Measurements from ENCODE around the gene HPCAL1.

The HPCAL1 gene

DNA sequence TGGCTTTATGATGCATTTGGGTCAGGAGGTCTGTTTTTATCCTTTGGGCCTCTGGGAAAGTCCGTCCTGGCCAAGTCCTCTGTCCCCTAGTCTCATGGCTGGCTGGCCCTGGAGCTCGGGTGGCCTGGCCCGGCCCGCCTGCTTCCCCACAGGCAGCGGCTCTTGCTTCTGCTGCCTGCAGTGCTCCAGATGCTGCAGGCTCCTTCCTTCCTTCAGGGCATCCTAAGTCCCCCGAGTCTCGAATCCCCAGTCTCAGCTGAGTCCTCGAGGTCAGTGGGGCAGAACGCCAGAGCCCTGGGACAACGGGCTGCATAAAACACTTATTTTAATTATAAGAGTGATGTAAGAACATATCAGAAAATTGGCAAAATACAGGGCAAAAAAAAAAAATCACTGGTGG lies 71.2 kb downstream of the HPCAL1 start:
- Histone ChIP-seq H3K9me2 (replicated peaks; ENCODE audit: control insufficient read depth, low read length) (no peaks in the 10 kb centered on the region), H3K9me3 (ENCODE audit: control insufficient read depth, insufficient read depth, low read length) (no peaks in the 10 kb centered on the region), H4K20me1 (ENCODE audit: control insufficient read depth, insufficient read depth, low read depth, low read length) (no peaks in the 10 kb centered on the region), H3K4me3 (ENCODE audit: low read length) (no peak overlapping the region), H3K27ac (ENCODE audit: low read depth, low read length) (no peak overlapping the region), H3K27me3 (ENCODE audit: control insufficient read depth, low read length) (no peaks in the 10 kb centered on the region), H3F3A (ENCODE audit: control insufficient read depth, insufficient read depth) (peaks cover 8% of the 10 kb centered on the region; the same call in 1 of the 2 replicates), H3K4me2 (ENCODE audit: low read length) (no peak overlapping the region), H3K4me1 (ENCODE audit: control insufficient read depth, low read length) (peaks cover 47% of the 10 kb centered on the region), H3K36me3 (ENCODE audit: control insufficient read depth, low read length) (no peaks in the 10 kb centered on the region), H3K79me2 (ENCODE audit: control insufficient read depth, low read length) (peaks cover 2% of the 10 kb centered on the region; the same call in 1 of the 2 replicates)
- TF ChIP-seq, protein P1, sequence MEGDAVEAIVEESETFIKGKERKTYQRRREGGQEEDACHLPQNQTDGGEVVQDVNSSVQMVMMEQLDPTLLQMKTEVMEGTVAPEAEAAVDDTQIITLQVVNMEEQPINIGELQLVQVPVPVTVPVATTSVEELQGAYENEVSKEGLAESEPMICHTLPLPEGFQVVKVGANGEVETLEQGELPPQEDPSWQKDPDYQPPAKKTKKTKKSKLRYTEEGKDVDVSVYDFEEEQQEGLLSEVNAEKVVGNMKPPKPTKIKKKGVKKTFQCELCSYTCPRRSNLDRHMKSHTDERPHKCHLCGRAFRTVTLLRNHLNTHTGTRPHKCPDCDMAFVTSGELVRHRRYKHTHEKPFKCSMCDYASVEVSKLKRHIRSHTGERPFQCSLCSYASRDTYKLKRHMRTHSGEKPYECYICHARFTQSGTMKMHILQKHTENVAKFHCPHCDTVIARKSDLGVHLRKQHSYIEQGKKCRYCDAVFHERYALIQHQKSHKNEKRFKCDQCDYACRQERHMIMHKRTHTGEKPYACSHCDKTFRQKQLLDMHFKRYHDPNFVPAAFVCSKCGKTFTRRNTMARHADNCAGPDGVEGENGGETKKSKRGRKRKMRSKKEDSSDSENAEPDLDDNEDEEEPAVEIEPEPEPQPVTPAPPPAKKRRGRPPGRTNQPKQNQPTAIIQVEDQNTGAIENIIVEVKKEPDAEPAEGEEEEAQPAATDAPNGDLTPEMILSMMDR (IDR thresholded peaks at IDR 0.05; ENCODE audit: low read depth, low read length, poor library complexity, severe bottlenecking): no peak
- no peak for TF ChIP-seq EZH2phosphoT487 (IDR thresholded peaks at IDR 0.05; ENCODE audit: borderline replicate concordance, low read length)

DNA sequence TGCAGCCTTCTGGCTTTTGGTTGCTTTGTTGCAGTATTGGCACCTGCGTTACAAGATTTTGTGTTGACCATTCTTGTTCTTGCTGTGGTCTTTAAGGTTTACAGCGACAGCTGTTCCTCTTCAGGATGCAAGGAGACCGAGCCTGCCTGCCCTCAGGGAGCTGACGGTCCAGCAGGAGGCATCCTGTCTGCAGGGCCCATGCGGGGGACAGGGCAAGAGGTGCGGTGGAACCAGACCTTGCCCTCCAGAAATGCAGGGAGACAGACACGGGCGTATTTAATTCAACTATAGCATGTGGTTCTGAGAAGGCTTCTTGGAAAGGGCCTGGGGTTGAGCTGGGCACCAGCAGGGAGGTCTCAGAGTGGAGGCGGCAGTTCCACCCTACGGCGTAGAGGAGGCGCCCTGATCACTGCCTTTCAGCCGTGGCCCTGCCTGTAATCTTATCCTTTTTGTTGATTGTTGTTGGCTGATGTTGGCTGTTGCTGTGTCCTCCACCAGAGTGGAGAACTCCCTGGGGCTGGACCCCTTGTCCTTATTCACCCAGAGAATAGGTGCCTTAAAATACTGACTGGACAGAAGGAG lies 71.7 kb downstream of the HPCAL1 start:
- Histone ChIP-seq H4K20me1 (ENCODE audit: control insufficient read depth, insufficient read depth, low read depth, low read length) (no peaks in the 10 kb centered on the region), H3K4me3 (ENCODE audit: low read length) (no peak overlapping the region), H3K36me3 (ENCODE audit: control insufficient read depth, low read length) (no peaks in the 10 kb centered on the region), H3K4me2 (ENCODE audit: low read length) (no peak overlapping the region), H3K9me2 (replicated peaks; ENCODE audit: control insufficient read depth, low read length) (no peaks in the 10 kb centered on the region), H3F3A (ENCODE audit: control insufficient read depth, insufficient read depth) (peaks cover 8% of the 10 kb centered on the region; the same call in 1 of the 2 replicates), H3K4me1 (ENCODE audit: control insufficient read depth, low read length) (peaks cover 52% of the 10 kb centered on the region), H3K9me3 (ENCODE audit: control insufficient read depth, insufficient read depth, low read length) (no peaks in the 10 kb centered on the region), H3K79me2 (ENCODE audit: control insufficient read depth, low read length) (peaks cover 6% of the 10 kb centered on the region), H3K27ac (ENCODE audit: low read depth, low read length) (no peak overlapping the region), H3K27me3 (ENCODE audit: control insufficient read depth, low read length) (no peaks in the 10 kb centered on the region)
- no peak for TF ChIP-seq EZH2phosphoT487 (IDR thresholded peaks at IDR 0.05; ENCODE audit: borderline replicate concordance, low read length)
- TF ChIP-seq, protein P1 (IDR thresholded peaks at IDR 0.05; ENCODE audit: low read depth, low read length, poor library complexity, severe bottlenecking): no peak

DNA sequence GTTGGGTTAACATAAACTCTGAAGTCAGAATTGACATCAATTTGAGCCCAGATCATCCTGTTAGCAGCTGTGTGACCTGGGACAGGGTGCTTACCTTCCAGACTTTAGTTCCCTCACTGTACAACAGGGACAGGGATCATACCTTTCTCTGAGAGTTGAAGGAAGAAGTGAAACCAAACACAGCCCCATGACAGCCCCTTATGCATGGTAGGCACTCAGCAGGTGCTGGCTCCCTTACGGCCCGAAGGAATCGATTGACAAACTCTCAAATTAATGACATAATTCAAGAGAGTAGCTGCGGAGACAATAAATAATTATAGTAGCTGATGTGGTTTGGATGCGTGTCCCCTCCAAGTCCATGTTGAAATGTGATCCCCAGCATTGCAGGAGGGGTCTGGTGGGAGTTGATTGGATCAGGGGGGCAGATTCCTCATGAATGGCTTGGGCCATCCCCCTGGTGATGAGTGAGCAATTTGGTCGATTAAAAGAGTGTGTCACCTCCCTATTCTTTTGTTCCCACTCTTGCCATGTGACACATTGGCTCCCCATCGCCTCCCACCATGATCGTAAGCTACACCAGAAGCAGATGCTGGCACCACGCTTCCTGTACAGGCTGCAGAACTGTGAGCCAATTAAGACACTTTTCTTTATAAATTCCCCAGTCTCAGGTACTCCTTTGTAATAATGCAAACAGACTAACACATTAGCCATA lies 73.0 kb downstream of the HPCAL1 start:
- Histone ChIP-seq H3K27ac (ENCODE audit: low read depth, low read length) (no peak overlapping the region), H3K9me2 (replicated peaks; ENCODE audit: control insufficient read depth, low read length) (no peaks in the 10 kb centered on the region), H3K4me2 (ENCODE audit: low read length) (peak overlapping the region; percentile 64), H3K4me3 (ENCODE audit: low read length) (peak overlapping the region; percentile 39), H3K9me3 (ENCODE audit: control insufficient read depth, insufficient read depth, low read length) (no peaks in the 10 kb centered on the region), H3K79me2 (ENCODE audit: control insufficient read depth, low read length) (peaks cover 6% of the 10 kb centered on the region), H3F3A (ENCODE audit: control insufficient read depth, insufficient read depth) (peaks cover 13% of the 10 kb centered on the region; the same call in 1 of the 2 replicates), H3K27me3 (ENCODE audit: control insufficient read depth, low read length) (no peaks in the 10 kb centered on the region), H3K36me3 (ENCODE audit: control insufficient read depth, low read length) (no peaks in the 10 kb centered on the region), H4K20me1 (ENCODE audit: control insufficient read depth, insufficient read depth, low read depth, low read length) (no peaks in the 10 kb centered on the region), H3K4me1 (ENCODE audit: control insufficient read depth, low read length) (peaks cover 62% of the 10 kb centered on the region)
- TF ChIP-seq, protein P1 (IDR thresholded peaks at IDR 0.05; ENCODE audit: low read depth, low read length, poor library complexity, severe bottlenecking): no peak
- TF ChIP-seq EZH2phosphoT487 (IDR thresholded peaks at IDR 0.05; ENCODE audit: borderline replicate concordance, low read length): no peak
